ENCODE data around the gene PSMD8.

Gene PSMD8

DNA sequence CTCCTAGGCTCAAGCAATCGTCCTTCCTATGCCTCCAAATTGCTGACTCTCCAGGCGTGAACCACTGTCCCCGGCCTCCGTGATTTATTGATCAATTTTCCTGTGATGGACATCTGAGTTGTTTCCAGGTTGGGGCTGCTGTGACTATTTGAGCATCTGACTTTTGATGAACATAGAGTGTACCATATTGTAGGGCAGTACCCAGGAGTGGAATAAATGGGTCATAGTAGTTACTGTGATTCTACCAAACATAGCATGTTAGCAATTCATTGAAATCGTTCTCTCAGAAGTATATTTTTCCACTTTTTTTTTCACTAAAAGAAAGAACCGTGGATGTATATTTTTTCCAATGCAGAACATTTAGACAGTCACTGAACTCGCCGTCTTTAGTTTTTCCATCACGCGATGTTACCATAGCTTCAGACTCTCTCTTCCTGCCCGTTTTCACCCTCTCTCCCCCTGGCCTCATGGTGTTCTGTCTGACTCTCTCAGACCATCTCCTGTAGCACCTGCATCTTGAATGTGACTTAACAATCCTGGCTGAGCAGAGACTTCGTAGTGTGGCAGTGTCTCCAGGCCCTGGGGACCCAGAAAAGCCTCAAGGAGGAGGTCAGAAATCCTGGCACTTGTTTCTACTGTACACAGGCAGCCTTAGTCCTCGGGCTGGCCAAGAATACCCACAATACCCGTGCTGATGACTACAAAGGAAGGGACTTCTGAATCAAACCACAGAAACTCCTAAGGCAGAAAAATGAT, 54.9 kb downstream of the PSMD8 start:
- TF ChIP-seq FOXP2 (optimal IDR thresholded peaks at IDR 0.05; ENCODE audit: control extremely low read depth, extremely low read length, insufficient read depth) = no peak
- TF ChIP-seq EZH2 (IDR thresholded peaks at IDR 0.05) = no peak
- no peak for TF ChIP-seq POLR2AphosphoS5 (IDR thresholded peaks at IDR 0.05; ENCODE audit: borderline replicate concordance, low read depth, low read length)
- Histone ChIP-seq H3K9me3 (ENCODE audit: low read depth, low read length) (no peaks in the 10 kb centered on the region), H3K4me3 (no peak overlapping the region), H3K9ac (ENCODE audit: insufficient read length) (no peak overlapping the region), H3K36me3 (ENCODE audit: insufficient read depth, low read length) (no peaks in the 10 kb centered on the region), H3K27ac (no peak overlapping the region)
- no peak for DNase-seq (ENCODE audit: low read depth, low spot score)

DNA sequence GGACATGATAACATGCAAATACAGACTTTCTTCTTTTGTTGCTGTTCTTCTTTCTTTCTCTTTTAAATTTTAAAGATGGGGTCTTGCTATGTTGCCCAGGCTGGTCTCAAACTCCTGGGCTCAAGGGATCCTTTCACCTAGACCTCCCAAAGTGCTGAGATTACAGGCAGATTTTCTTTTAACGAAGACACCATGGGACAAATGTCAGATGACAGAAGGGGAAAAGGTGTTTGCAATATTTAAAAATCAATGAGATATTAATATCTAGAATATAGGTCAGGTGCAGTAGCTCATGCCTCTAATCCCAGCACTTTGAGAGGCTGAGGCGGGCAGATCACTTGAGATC, 55.4 kb downstream of the PSMD8 start:
- Histone ChIP-seq H3K9me3 (ENCODE audit: low read depth, low read length) (no peaks in the 10 kb centered on the region), H3K27ac (no peak overlapping the region), H3K9ac (ENCODE audit: insufficient read length) (no peak overlapping the region), H3K4me3 (no peak overlapping the region), H3K36me3 (ENCODE audit: insufficient read depth, low read length) (no peaks in the 10 kb centered on the region)
- TF ChIP-seq POLR2AphosphoS5 (IDR thresholded peaks at IDR 0.05; ENCODE audit: borderline replicate concordance, low read depth, low read length) = no peak
- TF ChIP-seq EZH2 (IDR thresholded peaks at IDR 0.05) = no peak
- TF ChIP-seq FOXP2 (optimal IDR thresholded peaks at IDR 0.05; ENCODE audit: control extremely low read depth, extremely low read length, insufficient read depth) = no peak
- no peak for DNase-seq (ENCODE audit: low read depth, low spot score)

- no peak overlapping the region for H3K4me3 ChIP-seq
- no peaks in the 10 kb centered on the region for H3K9me3 ChIP-seq (ENCODE audit: low read depth, low read length)
- H3K27ac ChIP-seq = no peak overlapping the region
These were observed 56.6 kb downstream of the PSMD8 start for GRCh38 chr19:38430931-38431330.

DNA sequence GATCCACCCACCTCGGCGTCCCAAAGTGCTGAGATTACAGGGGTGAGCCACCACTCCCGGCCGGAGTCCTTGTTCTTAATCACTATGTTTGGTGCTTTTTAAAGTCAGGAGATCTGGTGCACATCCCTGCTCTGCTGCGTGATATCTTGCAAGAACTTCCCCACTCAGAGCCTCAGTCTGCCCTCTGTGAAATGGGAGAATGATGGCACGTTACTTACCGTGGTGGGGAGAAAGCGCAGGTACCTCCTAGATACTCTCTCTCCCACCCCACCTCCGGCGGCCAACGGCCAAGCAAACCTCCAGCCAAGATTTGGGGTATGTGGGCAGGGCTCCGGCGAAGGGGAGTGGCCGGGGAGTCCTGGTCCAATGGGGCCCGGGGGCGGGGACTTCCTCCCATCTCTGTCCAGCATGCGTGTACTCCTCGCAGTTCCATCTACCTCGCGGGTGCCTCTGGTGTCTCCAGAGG, 58.9 kb downstream of the PSMD8 start, which contains the start of gene RYR1:
Gene RYR1 (plus strand): TSS at position 424 of the 466 bp plus-strand sequence. CDS start 139 bp downstream, outside the sequence.
- Histone ChIP-seq H3K4me3 (no peak within 1 kb of the TSS), H3K36me3 (ENCODE audit: insufficient read depth, low read length) (no peaks in the 10 kb centered on the region), H3K9ac (ENCODE audit: insufficient read length) (no peak within 1 kb of the TSS), H3K27ac (no peak within 1 kb of the TSS), H3K9me3 (ENCODE audit: low read depth, low read length) (no peaks in the 10 kb centered on the region)
- TF ChIP-seq POLR2AphosphoS5 (IDR thresholded peaks at IDR 0.05; ENCODE audit: borderline replicate concordance, low read depth, low read length) = no peak
- no peak for TF ChIP-seq EZH2 (IDR thresholded peaks at IDR 0.05)
- TF ChIP-seq FOXP2 (optimal IDR thresholded peaks at IDR 0.05; ENCODE audit: control extremely low read depth, extremely low read length, insufficient read depth) = no peak
- no peak for DNase-seq (ENCODE audit: low read depth, low spot score)

More at GRCh38 chr19:38430931-38431330, 56.6 kb downstream of the PSMD8 start:
- no peak for DNase-seq (ENCODE audit: low read depth, low spot score)
- no peak for TF ChIP-seq POLR2AphosphoS5 (IDR thresholded peaks at IDR 0.05; ENCODE audit: borderline replicate concordance, low read depth, low read length)
- TF ChIP-seq EZH2 (IDR thresholded peaks at IDR 0.05) = no peak
- no peak for TF ChIP-seq FOXP2 (optimal IDR thresholded peaks at IDR 0.05; ENCODE audit: control extremely low read depth, extremely low read length, insufficient read depth)
- no peaks in the 10 kb centered on the region for H3K36me3 ChIP-seq (ENCODE audit: insufficient read depth, low read length)
- H3K9ac ChIP-seq (ENCODE audit: insufficient read length) = no peak overlapping the region

Data from SK-N-MC (cell line).